GM21526 (cell line): Measurements from ENCODE around the gene ADAMTS20.
"Not testable (repeated sequence)": the region's sequence is repeated elsewhere in the genome, so short reads cannot be mapped to it uniquely, and the experiment has no call there.

ENCODE experiments used
- ATAC-seq: cut with Tn5 transposase; IDR thresholded peaks from one replicate; pipeline ENCODE4 v1.9.1; 2021; ENCODE audit warnings: moderate library complexity; ENCODE audit not compliant: unreplicated experiment, low FRiP score

Gene ADAMTS20

GRCh38 chr12:43551971-43552559, at the start of gene ADAMTS20:
Gene ADAMTS20, minus strand, starts transcription at chr12:43552203. Its CDS starts 282 bp downstream, at chr12:43551921.
- no peak for ATAC-seq

- no peak for ATAC-seq
Observed at GRCh38 chr12:43599708-43600107, 47.7 kb upstream of the ADAMTS20 start.

- no peak for ATAC-seq
Observed at GRCh38 chr12:43599066-43599465, 47.1 kb upstream of the ADAMTS20 start.

- ATAC-seq = no peak
Observed at GRCh38 chr12:43590307-43590706, 38.3 kb upstream of the ADAMTS20 start.

- no peak for ATAC-seq
Observed at GRCh38 chr12:43586646-43587245, 34.7 kb upstream of the ADAMTS20 start.

GRCh38 chr12:43585676-43586075, 33.7 kb upstream of the ADAMTS20 start:
- ATAC-seq = no peak

GRCh38 chr12:43580601-43581000, 28.6 kb upstream of the ADAMTS20 start:
- ATAC-seq = no peak

- no peak for ATAC-seq
Observed at GRCh38 chr12:43579206-43579605, 27.2 kb upstream of the ADAMTS20 start.

- no peak for ATAC-seq
Observed at GRCh38 chr12:43578782-43579181, 26.8 kb upstream of the ADAMTS20 start.

GRCh38 chr12:43577381-43577780, 25.4 kb upstream of the ADAMTS20 start:
- no peak for ATAC-seq

GRCh38 chr12:43576162-43576561, 24.2 kb upstream of the ADAMTS20 start:
- ATAC-seq = no peak

- no peak for ATAC-seq
Observed at GRCh38 chr12:43571885-43572284, 19.9 kb upstream of the ADAMTS20 start.

- no peak for ATAC-seq
Observed at GRCh38 chr12:43556057-43556456, 4.1 kb upstream of the ADAMTS20 start.

- no peak for ATAC-seq
Observed at GRCh38 chr12:43551279-43551970, 578 bp downstream of the ADAMTS20 start.

- ATAC-seq = no peak
Observed at GRCh38 chr12:43550831-43551271, 1.2 kb downstream of the ADAMTS20 start.

GRCh38 chr12:43544703-43545102, 7.3 kb downstream of the ADAMTS20 start:
- no peak for ATAC-seq

GRCh38 chr12:43540470-43540869, 11.5 kb downstream of the ADAMTS20 start:
- ATAC-seq = no peak

GRCh38 chr12:43537675-43538074, 14.3 kb downstream of the ADAMTS20 start:
- not testable (repeated sequence) for ATAC-seq

GRCh38 chr12:43516045-43516444, 36.0 kb downstream of the ADAMTS20 start:
- ATAC-seq = no peak

- no peak for ATAC-seq
Observed at GRCh38 chr12:43501703-43502102, 50.3 kb downstream of the ADAMTS20 start.

GRCh38 chr12:43493261-43493797, 58.7 kb downstream of the ADAMTS20 start:
- no peak for ATAC-seq
